ENCODE results near the gene TTC3. TPM values are rescaled to one million over a fixed set of nuclear protein-coding genes. Genes with fewer than 3 reads are reported as not detected.

Gene TTC3
- total RNA-seq, 1 experiment from 2014 or later = 29.0 TPM

DNA sequence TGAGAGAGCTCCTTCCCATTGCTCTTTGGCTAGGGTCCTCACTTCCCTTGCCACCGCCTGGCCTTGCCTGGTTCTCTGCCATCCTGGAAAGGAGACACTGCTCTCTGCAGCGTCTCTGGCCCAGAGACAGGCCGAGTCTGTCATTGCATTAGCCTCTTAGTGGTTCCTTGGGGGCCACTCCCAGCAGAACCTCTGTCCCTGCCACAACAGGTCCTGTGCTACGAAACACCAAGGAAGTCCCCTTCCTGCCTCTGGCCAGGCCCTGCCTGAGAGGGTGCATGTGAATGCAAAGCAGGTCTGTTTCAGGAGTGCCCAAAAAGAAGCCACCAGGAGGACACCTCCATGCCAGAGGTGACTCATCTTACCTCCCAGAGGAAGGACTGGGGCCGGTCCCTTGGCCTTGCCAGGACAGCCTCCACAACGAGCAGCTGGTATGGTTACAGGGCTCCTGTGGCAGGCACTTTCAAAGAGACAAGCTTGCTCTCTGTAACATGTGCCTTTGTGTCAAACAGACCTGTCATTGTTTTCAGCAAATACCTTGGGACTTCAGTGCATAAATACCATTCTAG, 134.5 kb downstream of the TTC3 start:
- H3K9me3 Mint-ChIP-seq = peaks cover 27% of the 10 kb centered on the region

DNA sequence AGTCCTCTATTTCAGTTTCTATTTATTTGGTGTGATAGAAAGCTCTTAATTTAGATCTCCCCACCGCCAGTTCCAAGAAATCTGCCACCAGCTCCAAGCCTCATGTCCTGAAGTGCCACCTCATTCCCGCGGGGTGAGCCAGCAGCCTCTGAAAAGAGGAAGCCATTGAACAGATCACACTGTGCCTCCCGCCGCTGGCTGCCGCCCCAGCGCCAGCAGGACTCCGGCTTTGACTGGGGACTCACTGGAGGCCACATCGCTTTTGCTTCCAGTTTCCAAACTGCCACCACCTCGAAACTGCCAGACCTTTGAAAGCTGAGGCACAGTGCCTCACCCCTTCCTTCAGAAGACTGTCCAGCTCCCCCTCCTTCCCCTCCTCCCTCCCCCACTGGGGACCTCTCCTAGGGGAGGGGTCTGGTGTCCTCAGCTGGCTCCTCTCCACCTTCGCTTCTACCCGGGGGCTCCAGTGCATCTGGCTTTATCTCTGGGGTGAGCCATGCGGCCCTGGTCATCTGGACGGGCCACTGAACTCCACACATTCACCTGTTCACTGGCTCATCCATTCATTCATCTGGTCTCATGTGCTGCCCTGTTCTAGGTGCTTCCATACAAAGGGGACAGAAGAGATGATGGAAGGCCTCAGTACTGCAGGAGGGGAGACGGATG, 135.1 kb downstream of the TTC3 start:
- DNase-seq (ENCODE audit: low spot score) (no peak), ATAC-seq (0 out of 2 replicates have a peak, but pooled peaks have one; percentile 22)
- TF ChIP-seq, protein P1, sequence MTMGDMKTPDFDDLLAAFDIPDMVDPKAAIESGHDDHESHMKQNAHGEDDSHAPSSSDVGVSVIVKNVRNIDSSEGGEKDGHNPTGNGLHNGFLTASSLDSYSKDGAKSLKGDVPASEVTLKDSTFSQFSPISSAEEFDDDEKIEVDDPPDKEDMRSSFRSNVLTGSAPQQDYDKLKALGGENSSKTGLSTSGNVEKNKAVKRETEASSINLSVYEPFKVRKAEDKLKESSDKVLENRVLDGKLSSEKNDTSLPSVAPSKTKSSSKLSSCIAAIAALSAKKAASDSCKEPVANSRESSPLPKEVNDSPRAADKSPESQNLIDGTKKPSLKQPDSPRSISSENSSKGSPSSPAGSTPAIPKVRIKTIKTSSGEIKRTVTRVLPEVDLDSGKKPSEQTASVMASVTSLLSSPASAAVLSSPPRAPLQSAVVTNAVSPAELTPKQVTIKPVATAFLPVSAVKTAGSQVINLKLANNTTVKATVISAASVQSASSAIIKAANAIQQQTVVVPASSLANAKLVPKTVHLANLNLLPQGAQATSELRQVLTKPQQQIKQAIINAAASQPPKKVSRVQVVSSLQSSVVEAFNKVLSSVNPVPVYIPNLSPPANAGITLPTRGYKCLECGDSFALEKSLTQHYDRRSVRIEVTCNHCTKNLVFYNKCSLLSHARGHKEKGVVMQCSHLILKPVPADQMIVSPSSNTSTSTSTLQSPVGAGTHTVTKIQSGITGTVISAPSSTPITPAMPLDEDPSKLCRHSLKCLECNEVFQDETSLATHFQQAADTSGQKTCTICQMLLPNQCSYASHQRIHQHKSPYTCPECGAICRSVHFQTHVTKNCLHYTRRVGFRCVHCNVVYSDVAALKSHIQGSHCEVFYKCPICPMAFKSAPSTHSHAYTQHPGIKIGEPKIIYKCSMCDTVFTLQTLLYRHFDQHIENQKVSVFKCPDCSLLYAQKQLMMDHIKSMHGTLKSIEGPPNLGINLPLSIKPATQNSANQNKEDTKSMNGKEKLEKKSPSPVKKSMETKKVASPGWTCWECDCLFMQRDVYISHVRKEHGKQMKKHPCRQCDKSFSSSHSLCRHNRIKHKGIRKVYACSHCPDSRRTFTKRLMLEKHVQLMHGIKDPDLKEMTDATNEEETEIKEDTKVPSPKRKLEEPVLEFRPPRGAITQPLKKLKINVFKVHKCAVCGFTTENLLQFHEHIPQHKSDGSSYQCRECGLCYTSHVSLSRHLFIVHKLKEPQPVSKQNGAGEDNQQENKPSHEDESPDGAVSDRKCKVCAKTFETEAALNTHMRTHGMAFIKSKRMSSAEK (CRISPR knock-in tag; IDR thresholded peaks at IDR 0.05; ENCODE audit: borderline replicate concordance) = no peak
- no peak for TF ChIP-seq JUN (CRISPR knock-in tag; IDR thresholded peaks at IDR 0.05)
- TF ChIP-seq, protein P2, sequence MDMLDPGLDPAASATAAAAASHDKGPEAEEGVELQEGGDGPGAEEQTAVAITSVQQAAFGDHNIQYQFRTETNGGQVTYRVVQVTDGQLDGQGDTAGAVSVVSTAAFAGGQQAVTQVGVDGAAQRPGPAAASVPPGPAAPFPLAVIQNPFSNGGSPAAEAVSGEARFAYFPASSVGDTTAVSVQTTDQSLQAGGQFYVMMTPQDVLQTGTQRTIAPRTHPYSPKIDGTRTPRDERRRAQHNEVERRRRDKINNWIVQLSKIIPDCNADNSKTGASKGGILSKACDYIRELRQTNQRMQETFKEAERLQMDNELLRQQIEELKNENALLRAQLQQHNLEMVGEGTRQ (CRISPR knock-in tag; IDR thresholded peaks at IDR 0.05) = no peak
- TF ChIP-seq ZBTB43 (CRISPR knock-in tag; IDR thresholded peaks at IDR 0.05) = no peak
- CTCF ChIA-PET = interaction anchor here (0.7 kb wide), 1 partner anchor 291 kb away, joined by 3 read pairs; no protein-coding TSS in a partner anchor
- no peaks in the 10 kb centered on the region; the same call in 1 of the 2 replicates for H3K27me3 Mint-ChIP-seq (ENCODE audit: low read depth)
- H3K4me1 Mint-ChIP-seq = peaks cover 3% of the 10 kb centered on the region
- H3K9me3 Mint-ChIP-seq = peaks cover 29% of the 10 kb centered on the region
- no peak overlapping the region for H3K27ac Mint-ChIP-seq
- H3K4me3 Mint-ChIP-seq = no peak overlapping the region
- H3K36me3 Mint-ChIP-seq = peaks cover 8% of the 10 kb centered on the region
- POLR2A ChIA-PET = no interaction called here

More for the DNA sequence above, 134.5 kb downstream of the TTC3 start:
- DNase-seq (ENCODE audit: low spot score) (no peak), ATAC-seq (no peak; the same call in 1 of the 2 replicates)
- H3K27me3 Mint-ChIP-seq (ENCODE audit: low read depth) = no peaks in the 10 kb centered on the region; the same call in 1 of the 2 replicates
- H3K27ac Mint-ChIP-seq = no peak overlapping the region
- no peak overlapping the region for H3K4me3 Mint-ChIP-seq
- peaks cover 10% of the 10 kb centered on the region for H3K36me3 Mint-ChIP-seq
- CTCF ChIA-PET = interaction anchor here (0.7 kb wide), 1 partner anchor 290 kb away, joined by 3 read pairs; no protein-coding TSS in a partner anchor
- H3K4me1 Mint-ChIP-seq = peaks cover 10% of the 10 kb centered on the region
- POLR2A ChIA-PET = no interaction called here
- TF ChIP-seq TEAD1 (CRISPR knock-in tag; IDR thresholded peaks at IDR 0.05) = no peak
- TF ChIP-seq JUN (CRISPR knock-in tag; IDR thresholded peaks at IDR 0.05) = no peak
- TF ChIP-seq FOXJ3 (CRISPR knock-in tag; IDR thresholded peaks at IDR 0.05; ENCODE audit: borderline replicate concordance) = no peak
- TF ChIP-seq, protein P3, sequence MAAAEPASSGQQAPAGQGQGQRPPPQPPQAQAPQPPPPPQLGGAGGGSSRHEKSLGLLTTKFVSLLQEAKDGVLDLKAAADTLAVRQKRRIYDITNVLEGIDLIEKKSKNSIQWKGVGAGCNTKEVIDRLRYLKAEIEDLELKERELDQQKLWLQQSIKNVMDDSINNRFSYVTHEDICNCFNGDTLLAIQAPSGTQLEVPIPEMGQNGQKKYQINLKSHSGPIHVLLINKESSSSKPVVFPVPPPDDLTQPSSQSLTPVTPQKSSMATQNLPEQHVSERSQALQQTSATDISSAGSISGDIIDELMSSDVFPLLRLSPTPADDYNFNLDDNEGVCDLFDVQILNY (CRISPR knock-in tag; IDR thresholded peaks at IDR 0.05) = no peak
- no peak for TF ChIP-seq GRHL2 (CRISPR knock-in tag; IDR thresholded peaks at IDR 0.05; ENCODE audit: insufficient replicate concordance, severe bottlenecking)

DNA sequence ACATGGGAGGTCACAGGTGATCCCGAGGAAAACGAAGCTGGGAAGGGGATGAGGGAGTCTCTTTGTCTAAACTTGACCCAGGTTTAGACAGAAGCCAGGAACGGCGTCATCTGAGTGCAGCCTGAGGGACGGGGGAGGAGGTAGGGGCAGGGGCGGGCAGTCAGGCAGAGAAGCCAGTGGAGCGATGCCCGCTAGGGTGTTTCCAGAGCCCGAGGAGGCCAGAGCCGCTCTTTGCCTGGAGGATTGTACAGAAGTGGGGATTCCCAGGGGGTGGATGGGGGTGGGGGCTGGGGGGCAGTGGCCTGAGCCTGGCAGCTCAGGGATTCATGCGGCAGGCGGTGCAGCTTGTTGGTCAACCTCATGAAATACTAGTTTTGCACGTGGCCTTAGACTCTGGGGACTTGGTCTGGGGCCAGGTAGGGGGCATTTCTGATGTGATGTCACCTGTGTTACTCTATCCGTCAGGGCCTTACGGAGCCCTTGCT, 135.7 kb downstream of the TTC3 start:
- TF ChIP-seq NR3C1 (CRISPR knock-in tag; conservative IDR thresholded peaks at IDR 0.05; ENCODE audit: low read depth) = no peak
- TF ChIP-seq SMAD3 (CRISPR knock-in tag; IDR thresholded peaks at IDR 0.05; ENCODE audit: borderline replicate concordance) = no peak
- TF ChIP-seq, protein P4, sequence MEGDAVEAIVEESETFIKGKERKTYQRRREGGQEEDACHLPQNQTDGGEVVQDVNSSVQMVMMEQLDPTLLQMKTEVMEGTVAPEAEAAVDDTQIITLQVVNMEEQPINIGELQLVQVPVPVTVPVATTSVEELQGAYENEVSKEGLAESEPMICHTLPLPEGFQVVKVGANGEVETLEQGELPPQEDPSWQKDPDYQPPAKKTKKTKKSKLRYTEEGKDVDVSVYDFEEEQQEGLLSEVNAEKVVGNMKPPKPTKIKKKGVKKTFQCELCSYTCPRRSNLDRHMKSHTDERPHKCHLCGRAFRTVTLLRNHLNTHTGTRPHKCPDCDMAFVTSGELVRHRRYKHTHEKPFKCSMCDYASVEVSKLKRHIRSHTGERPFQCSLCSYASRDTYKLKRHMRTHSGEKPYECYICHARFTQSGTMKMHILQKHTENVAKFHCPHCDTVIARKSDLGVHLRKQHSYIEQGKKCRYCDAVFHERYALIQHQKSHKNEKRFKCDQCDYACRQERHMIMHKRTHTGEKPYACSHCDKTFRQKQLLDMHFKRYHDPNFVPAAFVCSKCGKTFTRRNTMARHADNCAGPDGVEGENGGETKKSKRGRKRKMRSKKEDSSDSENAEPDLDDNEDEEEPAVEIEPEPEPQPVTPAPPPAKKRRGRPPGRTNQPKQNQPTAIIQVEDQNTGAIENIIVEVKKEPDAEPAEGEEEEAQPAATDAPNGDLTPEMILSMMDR (IDR thresholded peaks at IDR 0.05) = no peak
- TF ChIP-seq, protein P5, sequence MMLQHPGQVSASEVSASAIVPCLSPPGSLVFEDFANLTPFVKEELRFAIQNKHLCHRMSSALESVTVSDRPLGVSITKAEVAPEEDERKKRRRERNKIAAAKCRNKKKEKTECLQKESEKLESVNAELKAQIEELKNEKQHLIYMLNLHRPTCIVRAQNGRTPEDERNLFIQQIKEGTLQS (CRISPR knock-in tag; conservative IDR thresholded peaks at IDR 0.05) = no peak
- no peak for TF ChIP-seq ELF4 (CRISPR knock-in tag; IDR thresholded peaks at IDR 0.05; ENCODE audit: low read depth)
- TF ChIP-seq, protein P6, sequence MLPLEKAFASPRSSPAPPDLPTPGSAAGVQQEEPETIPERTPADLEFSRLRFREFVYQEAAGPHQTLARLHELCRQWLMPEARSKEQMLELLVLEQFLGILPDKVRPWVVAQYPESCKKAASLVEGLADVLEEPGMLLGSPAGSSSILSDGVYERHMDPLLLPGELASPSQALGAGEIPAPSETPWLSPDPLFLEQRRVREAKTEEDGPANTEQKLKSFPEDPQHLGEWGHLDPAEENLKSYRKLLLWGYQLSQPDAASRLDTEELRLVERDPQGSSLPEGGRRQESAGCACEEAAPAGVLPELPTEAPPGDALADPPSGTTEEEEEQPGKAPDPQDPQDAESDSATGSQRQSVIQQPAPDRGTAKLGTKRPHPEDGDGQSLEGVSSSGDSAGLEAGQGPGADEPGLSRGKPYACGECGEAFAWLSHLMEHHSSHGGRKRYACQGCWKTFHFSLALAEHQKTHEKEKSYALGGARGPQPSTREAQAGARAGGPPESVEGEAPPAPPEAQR (CRISPR knock-in tag; IDR thresholded peaks at IDR 0.05) = no peak
- ChIA-PET CTCF (no interaction called here), POLR2A (interaction anchor here (0.6 kb wide), 1 partner anchor 263 kb away, joined by 3 read pairs; no protein-coding TSS in a partner anchor)
- Mint-ChIP-seq H3K9me3 (peaks cover 29% of the 10 kb centered on the region), H3K27ac (no peak overlapping the region), H3K4me3 (no peak overlapping the region), H3K36me3 (peaks cover 8% of the 10 kb centered on the region), H3K4me1 (peaks cover 2% of the 10 kb centered on the region; the same call in 1 of the 2 replicates), H3K27me3 (ENCODE audit: low read depth) (no peaks in the 10 kb centered on the region; the same call in 1 of the 2 replicates)
- DNase-seq (ENCODE audit: low spot score) (no peak), ATAC-seq (no peak)

Data from WTC11 (cell line).